GM03348 (cell line): Measurements from ENCODE around the gene KCMF1.

Experiments used
- DNase-seq: peaks from one replicate; pipeline ENCODE4 v3.0.0; 2012; ENCODE audit warnings: low spot score

KCMF1 gene

DNA sequence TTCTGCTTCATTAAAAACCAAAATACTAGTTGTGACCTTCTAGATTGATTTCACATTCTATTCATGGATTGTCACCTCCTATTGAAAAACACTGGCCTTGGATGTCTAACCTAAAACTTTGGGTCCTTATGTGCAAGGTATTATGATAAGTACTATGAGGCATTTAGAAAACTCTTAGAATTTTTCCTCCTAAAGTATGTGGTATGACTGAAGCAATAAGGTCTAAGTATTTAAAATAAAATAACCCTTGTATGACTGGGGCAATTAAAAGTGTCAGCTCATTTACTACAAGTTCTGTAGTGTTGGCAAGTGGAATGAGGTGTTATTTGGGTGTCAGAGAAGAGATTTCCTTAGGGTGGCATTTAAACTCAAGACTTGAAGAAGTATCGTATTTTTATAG lies 15.1 kb downstream of the KCMF1 start:
- DNase-seq, result no peak

DNA sequence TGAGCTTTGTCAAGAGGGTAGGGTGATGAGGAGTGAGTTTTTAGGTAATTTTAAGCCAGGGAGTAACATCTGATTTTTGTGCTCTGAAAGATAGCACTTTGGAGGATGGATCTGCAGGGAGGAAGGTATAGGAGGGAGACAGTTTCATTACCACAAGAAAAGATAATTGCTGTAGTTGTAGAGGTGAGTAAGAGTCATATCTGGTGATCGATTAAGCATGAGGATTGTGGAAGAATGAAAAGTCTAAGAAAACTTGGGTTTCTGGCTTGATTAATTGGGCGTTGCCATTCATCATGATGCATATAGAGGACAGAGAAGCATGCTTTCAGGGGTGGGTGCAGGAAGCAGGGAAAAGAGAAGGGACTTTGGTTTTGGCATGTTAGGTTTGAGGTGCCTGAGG lies 18.5 kb downstream of the KCMF1 start:
- DNase-seq, result no peak

DNA sequence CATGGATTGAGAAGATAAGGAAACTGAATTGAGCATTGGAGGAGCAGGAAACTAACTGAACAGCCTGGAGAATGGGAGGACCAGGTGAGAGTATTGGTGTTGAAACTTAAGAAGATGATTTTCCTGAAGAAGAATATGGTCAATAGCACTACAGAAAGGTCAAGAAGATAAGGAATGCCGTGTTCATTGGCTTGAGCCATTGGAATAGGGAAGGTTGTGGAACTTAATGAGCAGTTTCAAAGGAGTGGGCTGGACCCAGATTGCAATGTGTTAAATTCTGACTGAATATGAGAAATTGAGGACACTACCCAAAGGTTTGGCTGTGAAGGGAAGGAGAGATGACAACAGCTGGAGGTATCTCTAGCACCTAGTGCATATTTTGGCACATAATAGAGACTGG lies 19.0 kb downstream of the KCMF1 start:
- DNase-seq, result no peak

DNA sequence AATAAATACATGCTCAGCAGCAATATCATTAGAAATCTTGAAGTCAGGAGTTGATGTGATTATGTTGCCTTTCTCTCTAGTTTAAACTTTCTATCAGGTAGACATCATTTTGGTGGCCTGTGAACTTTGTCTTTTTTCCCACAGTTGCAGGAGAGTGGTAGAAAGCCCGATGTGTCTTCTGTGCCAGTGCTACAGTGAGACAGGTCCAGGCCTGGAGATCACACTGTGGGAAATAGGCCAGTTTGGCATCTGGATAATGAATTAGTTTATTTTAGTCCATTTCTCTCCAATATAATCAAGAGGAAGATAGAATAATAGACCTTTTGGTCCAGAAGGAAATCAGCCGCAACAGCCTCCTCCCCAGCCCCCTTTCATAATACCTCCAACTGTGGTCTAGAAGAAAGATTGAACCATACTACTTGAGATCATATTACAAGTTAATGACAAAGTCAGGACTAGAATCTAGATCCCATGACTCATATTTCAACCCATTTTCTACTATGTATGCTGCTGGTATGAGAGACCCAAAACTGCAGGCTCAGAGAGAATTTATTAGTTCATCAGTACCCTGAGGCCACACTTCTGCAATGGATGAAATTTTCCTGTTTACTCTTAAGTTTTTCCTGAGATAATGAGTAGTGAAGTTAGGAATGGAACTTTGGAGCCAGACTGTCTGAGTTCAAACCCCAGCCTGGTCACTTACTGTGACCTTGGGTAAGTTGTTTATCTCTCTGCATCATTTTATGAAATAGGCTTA lies 20.6 kb downstream of the KCMF1 start:
- peak; percentile 53 for DNase-seq

DNA sequence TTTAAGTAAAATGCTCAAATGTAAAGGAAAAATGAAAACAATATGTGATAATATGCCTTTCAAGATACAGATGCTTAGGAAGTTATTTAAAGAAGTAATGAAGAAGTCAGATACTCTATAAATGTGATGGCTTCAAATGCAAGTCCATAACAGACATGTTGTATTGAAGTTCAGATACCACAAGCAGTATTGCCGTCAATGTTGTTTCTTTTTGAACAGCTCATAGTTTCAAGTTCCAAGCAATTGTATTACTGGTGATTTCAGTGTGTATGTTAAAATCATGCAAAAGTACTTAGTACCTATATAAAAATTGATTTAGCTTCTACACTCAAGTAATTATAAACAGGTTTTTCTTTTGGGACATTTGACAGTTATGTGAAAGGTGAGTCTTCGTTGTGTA lies 24.9 kb downstream of the KCMF1 start:
- no peak for DNase-seq

DNA sequence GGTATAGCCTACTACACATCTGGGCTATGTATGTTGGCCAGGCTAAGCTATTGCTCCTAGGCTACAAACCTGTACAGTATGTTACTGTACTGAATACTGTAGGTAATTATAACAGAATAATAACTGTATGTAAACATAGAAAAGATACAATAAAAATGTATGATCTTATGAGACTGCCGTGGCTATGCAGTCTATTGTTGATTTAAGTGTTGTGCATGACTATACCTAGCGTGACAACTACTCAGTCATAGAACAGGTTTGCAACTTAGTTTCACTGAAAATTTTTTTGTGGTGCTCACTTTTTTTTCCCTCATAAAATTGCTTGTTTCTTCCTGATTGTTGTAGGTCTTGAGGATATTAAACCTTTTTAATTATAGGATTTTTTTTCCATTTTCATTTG lies 25.9 kb downstream of the KCMF1 start:
- no peak for DNase-seq

DNA sequence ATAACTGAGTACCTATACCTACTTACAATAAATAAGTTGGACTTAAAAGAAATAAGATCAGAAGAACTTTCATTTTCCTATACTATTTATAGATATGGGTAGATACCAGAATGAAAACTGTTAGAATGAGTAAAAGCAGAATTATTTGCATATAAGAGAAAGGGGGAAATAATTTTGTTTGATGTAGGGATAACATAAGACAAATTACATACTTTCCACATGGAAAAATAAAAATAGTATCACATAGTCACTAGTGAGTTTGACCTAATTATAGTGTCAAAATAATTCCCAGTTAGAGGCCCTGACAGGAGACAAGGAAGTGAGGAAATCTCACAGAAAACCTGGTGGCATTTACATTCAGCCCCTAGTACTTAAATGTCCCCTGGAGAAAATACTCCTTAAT lies 28.6 kb downstream of the KCMF1 start:
- DNase-seq, result no peak

DNA sequence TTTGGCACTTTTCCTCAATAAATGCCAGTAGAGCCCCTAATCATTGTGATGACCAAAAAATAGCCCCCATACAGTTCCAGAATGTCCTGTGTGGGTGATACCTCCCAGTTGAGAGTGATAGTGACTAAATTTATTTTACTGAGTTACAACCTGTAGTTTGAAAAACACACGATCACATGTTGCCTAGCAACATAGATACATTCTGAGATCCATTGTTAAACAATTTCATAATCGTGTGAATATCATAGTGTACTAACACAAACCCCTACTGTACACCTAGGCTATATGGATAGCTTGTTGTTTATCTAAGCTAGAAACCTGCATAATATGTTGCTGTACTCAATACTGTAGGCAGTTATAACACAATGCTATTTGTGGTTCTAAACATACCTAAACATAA lies 30.6 kb downstream of the KCMF1 start:
- DNase-seq, result no peak

DNA sequence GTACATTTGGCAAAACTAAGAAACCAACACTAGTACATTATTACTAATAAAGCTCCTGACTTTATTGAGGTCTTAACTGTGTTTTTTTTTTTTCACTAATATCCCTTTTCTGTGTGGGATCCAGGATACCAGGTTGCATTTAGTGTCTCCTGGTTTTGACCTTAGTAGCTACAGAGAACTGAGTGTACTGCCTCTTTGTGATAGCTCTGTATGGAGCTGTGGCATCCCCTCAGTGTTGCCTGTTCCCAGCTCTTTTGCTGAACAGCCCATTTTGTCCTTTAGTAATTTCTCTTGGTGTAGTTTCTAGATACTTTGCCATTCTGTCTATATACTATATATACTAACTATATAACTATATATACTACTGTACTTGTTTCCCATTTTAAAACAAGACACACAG lies 31.6 kb downstream of the KCMF1 start:
- DNase-seq, result no peak

DNA sequence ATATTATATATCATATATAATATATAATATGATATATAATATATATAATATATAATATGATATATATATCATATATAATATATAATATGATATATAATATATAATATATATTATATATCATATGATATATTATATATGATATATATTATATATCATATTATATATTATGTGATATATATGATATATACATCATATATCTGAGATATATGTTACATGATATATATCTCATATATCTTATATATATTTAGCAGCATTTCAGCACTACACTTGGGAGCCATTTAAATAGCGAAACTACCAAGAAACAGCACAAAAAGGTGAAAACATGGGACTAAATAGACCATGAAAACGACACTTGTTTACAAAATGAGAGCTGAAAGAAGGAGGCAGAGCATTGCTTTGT lies 37.3 kb downstream of the KCMF1 start:
- no peak for DNase-seq

DNA sequence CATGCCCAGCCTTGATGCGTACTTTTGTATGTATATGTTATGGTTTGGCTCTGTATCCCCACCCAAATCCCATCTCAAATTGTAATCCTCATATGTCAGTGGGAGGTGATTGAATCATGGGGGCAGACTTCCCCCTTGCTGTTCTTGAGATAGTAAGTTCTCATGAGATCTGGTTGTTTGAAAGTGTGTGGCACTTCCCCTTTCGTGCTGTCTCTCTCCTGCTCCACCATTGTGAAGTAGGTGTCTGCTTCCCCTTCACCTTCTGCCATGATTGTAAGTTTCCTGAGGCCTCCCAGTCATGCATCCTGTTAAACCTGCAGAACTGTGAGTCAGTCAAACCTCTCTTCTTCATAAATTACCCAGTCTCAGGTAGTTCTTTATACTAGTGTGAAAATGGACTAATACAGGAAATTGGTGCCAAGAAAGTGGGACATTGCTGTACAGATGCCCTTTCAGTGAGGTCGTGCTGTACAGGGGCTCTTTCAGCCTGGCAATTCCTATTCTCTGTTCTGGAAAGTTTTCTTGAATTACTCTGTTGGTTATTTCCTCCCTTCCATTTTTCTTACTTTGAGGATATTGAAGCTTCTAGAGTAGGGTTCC lies 38.2 kb downstream of the KCMF1 start:
- DNase-seq, result no peak

DNA sequence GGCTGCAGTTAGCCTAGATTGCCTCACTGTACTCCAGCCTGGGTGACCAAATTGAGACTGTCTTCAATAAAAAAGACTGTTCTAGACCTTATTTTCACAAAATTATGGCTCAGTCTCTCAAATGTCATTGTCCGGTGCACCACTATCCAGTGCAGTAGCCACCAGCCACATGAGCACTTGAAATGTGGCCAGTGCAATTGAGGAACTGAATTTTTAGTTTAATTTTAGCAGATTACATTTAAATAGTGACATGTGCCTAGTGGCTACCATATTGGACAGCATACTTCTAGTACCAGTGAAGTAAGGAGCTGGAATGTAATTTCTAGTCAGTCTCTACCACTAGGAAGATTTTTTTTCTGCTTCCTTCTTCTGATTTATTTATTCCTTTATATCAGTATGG lies 39.4 kb downstream of the KCMF1 start:
- DNase-seq, result no peak

DNA sequence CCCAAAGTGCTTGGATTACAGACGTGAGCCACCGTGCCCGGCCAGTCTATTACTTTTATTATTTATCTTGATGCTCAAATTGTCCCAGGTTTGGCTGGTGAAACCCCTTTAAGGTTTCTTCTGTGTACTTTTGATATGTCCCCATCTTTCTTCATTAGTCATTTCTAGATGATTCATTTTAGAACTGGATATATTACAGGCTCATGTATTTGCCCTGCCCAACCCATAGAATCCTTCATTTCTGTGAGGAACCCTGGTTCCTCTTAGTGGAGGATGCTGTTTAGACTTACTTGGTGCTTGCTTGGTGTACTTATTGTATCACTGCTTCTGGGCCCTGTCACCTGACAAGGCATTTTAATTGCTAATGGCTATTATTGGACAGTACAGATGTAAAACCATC lies 40.1 kb downstream of the KCMF1 start:
- DNase-seq, result no peak

DNA sequence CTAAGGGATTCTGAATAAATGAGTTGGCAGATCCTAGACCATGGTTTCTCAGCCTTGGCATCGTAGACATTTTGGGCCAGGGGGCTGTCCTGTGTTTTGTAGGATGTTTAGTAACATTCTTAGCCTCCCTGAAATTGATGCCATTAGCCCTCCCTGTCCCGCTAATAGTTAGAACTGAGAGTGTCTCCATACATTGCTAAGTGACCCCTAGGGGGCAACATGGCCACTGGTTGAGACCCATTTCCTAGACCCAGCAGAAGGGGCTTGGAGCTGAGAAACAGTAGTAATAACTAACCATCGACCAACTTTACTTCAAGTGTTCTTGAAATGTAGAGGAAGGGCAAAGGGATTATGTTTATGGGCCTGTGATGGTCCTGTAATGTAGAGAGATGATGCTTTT lies 40.8 kb downstream of the KCMF1 start:
- no peak for DNase-seq

DNA sequence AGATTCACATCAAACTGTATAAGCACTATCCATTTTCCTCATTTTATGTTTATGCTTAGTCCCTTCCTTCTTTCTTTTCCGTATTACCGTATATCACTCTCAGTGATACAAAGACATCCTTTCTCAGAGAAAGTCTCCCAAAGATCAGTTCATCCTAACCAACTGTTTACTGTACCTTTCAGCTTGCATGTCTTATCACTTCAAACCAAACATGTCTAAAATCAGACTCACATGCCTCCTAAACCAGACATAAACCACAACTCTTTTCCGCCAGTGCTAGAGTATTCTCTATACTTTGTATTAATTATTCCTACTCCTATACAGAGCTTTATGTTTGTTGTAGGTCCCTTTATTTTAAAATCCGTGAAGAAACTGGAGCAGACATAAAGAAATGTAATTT lies 41.5 kb downstream of the KCMF1 start:
- DNase-seq, result no peak

DNA sequence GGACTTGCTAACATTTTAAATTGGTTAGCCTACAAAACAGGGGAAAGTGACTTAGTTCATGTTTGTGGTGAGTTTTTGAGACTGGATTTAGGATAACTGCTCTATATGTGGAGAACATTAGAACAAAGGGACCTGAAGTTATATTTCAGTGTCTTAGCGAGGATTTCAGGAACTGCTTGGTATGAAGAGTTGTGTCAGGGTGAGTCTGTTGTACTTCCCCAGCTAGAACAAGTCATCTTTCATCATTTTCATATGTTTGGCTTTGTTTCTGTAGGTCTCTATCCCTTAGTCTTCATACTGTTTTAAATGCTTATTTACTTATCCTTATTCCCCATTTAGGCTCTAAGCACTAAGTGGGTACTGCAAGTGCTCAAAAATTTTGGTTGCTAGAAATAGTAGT lies 41.9 kb downstream of the KCMF1 start:
- DNase-seq, result no peak

DNA sequence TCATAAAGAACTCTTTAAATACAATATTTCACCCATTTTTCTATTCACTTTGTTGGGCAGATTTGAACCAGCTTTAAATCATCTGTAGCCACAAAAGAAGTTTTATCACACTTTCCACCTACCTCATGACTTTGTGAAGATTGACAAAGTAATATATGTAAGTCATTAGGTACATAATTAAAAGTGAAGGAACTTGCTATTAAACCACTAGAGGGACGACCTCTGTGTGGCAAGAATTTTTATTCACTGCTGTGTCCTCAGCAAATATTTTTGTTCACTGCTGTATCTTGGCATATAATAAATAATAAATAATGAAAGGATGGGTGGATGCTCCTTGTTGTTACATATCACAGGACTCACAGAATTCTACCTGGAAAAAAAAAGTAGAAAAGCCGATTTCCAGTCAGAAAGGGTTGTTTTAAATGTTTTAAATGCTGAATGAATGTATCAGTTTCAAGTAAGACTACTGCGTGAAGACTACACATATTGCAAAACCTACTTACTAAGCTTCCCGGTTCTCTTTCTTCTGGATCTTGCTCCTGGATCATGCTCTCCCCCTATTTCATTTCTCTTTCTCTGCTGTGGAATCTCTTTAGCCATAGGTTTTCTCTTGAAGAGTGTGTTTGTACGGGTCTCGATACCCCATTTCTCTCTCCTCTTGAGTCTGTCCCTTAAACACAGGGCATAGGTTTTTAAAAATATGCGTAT lies 44.8 kb downstream of the KCMF1 start:
- DNase-seq, result peak; percentile 13

DNA sequence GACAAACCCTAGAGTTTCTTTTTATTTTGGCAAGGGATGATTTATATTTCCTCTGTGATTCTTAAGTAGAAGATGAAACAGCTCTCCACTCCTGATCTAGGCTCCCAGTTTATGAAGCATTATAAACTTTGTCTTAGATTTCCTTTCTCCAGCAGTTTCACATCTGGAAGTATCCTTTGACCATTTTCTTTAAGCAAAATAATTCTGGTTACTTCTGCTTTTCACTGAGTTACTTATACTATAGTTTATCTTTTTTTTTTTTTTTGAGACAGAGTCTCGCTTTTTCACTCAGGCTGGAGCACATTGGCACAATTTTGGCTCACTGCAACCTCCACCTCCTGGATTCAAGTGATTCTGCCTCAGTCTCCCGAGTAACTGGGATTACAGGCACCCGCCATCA lies 45.5 kb downstream of the KCMF1 start:
- no peak for DNase-seq

DNA sequence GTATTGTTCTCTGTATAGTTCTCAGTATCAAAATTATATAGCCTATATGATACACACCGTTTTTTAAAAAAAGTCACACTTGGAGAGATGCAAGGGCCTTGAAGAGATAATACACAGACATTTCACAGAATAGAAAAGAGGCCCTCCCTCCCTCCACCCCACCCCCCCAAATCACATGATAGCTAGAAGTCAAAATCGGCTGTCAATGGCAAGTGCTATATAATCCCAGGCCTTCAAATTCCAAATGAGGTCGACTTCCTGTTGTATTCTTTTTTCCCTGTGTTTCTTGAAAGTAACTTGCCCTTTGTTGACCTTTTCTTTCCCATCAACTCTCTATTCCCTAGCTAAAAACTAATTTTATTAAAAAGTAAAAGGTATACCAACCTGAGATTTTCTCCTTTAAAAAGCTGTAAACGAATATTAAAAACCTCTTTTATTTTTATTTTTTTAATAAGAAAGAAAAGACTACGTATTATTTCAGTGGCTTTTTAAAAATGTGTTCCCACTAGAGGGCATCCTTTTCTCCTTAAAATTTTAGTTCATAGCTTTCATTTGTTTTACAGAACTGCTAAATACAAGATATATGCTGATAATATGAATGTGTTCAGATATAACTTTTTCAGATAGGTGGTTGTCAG lies 46.6 kb downstream of the KCMF1 start:
- DNase-seq, result peak; percentile 18

DNA sequence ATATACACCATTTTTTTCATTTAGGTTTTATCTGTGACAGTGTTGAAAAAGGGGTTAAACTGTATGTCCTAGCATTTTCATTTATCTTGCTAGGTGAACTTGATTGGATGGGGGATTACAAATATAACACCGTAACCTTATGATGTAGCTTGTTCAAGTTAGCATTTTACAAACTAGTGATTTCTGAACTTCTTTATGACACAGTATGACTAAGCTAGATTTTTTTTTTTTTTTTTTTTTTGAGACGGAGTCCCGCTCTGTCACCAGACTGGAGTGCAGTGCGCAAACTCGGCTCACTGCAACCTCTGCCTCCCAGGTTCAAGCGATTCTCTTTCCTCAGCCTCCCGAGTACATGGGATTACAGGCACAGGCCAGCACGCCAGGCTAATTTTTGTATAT lies 47.1 kb downstream of the KCMF1 start:
- no peak for DNase-seq

DNA sequence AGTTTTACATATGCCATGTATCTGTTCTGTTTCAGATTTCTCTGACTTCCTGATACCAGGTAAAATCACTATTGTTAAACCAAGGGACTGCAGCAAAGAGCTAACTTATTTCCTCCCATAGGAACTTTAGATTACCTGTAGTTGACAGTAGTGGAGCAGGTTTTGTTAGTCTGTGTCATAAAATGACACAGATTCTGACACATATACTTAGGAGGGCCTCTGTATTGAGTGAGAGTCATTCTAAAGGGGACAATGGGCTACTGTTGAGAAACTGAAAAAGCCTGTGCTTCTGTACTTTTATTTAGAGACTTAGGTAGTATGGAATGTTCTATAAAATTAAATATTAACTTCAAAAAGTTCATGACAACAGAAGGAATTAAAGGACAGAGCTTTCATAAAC lies 48.2 kb downstream of the KCMF1 start:
- DNase-seq, result no peak

DNA sequence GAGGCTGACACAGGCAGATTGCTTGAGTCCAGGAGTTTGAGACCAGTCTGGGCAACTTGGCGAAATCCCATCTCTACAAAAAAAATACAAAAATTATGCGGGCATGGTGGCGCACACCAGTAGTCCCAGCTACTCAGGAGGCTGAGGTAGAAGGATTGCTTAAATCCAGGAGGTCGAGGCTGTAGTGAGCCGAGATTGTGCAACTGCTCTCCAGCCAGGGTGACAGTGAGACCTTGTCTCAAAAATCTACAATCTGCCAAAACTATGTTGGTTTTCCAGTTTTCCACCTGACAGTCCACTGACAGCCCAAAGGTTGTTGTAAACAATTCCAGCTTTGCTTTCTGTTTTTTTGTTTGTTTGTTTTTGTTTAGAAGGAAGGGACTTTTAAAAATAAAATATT lies 51.3 kb downstream of the KCMF1 start:
- DNase-seq, result no peak

DNA sequence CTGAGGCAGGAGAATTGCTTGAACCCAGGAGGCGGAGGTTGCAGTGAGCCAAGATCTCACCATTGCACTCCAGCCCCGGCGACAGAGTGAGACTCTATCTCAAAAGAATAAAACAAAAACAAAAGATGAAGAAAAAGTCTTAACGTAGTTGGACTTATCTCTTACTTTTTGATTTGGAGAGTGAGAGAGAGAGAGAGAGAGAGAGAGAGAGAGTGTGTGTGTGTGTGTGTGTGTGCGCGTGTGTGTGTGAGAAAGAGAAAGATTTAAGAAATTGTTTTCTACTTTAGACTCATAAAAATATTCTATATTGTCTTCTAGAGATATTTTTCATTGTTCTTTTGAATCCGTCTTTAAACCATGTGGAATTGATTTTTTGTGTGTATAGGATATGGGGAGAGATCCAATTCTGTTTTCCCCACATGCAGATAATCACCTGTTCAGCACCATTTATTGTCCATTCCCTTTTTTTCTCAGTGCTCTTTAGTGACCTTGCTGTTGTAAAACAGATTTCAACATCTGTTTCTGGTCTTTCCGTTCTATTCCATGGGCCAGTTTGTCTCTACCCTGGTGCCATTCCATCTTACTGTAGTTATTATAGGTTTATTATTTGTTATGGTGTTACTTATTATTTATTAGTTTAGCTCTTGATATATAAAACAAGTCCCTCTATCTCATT lies 53.5 kb downstream of the KCMF1 start:
- DNase-seq, result no peak
